ENCODE results near the gene ENPP1. TPM values are rescaled to one million over a fixed set of nuclear protein-coding genes. Genes with fewer than 3 reads are reported as not detected.

The ENPP1 gene
- total and polyA plus RNA-seq, 9 donors: 5.4 to 40.7 (median 21.7) TPM

DNA sequence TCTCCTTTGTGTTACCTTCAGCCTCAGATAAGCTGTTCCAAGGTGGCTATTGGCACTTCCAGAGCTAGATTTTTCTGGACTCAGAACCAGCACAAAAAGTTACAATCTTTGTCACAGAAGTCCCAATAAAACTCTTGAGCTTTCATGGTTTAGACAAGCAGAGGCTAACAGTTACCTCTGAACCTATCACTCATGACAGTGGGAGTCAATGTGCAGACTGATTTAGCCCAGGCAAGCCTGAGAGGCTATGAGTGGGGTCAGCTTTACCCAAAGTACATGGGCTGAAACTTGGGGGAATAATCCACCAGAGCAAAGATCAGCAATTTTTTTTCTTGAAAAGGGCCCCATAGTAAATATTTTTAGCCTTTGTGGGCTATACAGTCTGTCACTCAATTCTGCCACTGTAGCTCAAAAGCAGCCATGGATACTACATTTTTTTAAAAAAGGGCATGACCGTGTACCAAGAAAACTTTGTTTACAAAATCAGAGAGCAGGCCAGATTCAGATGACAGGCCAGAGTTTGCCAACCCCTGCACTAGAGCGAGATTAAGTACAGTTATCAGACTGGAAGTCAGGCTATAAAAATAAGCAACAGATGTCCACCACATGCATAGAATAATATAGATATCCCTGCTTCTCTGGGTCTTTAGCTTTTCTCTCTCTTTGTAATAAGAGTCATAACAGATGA, 123.4 kb downstream of the ENPP1 start:
- Histone ChIP-seq H3K4me1 (ENCODE audit: insufficient read depth) (no peaks in the 10 kb centered on the region), H3K4me3 (no peak overlapping the region), H3K27me3 (no peaks in the 10 kb centered on the region), H3K36me3 (no peaks in the 10 kb centered on the region), H3K9me3 (no peaks in the 10 kb centered on the region), H3K27ac (no peak overlapping the region)
- 54 to 58% (median 56%) methylated on average over 2 of the region's 2 CpGs for WGBS, 3 donors
- intact Hi-C loops (cut with DNase I): no loop called here
- TF ChIP-seq, protein P1, sequence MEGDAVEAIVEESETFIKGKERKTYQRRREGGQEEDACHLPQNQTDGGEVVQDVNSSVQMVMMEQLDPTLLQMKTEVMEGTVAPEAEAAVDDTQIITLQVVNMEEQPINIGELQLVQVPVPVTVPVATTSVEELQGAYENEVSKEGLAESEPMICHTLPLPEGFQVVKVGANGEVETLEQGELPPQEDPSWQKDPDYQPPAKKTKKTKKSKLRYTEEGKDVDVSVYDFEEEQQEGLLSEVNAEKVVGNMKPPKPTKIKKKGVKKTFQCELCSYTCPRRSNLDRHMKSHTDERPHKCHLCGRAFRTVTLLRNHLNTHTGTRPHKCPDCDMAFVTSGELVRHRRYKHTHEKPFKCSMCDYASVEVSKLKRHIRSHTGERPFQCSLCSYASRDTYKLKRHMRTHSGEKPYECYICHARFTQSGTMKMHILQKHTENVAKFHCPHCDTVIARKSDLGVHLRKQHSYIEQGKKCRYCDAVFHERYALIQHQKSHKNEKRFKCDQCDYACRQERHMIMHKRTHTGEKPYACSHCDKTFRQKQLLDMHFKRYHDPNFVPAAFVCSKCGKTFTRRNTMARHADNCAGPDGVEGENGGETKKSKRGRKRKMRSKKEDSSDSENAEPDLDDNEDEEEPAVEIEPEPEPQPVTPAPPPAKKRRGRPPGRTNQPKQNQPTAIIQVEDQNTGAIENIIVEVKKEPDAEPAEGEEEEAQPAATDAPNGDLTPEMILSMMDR (IDR thresholded peaks at IDR 0.05): no peak
- TF ChIP-seq EP300 (IDR thresholded peaks at IDR 0.05) (no peak), POLR2A (IDR thresholded peaks at IDR 0.05) (no peak)
- no peak for DNase-seq

DNA sequence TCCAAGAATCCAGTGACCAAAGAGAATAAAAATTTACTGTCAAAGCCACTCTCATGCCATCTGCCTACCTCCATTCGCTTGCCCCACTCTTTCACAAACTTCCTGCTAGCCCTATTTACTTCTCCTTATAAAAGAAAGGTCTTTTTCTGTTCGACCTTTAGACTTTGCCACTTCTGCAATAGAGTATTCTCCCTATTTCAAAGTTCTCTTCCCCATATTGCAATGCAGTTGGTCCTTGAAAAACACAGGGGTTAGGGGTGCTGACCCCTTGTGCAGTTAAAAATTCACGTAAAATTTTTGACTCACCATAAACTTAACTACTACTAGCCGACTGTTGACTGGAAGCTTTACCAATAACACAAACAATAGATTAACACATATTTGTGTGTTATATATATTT, 128.3 kb downstream of the ENPP1 start:
- no peaks in the 10 kb centered on the region for H3K9me3 ChIP-seq
- no peaks in the 10 kb centered on the region for H3K36me3 ChIP-seq
- TF ChIP-seq, protein P1 (IDR thresholded peaks at IDR 0.05): no peak
- no peak for TF ChIP-seq POLR2A (IDR thresholded peaks at IDR 0.05)
- no peak for TF ChIP-seq EP300 (IDR thresholded peaks at IDR 0.05)
- H3K27me3 ChIP-seq: no peaks in the 10 kb centered on the region
- no peak for DNase-seq
- peaks cover 4% of the 10 kb centered on the region for H3K4me1 ChIP-seq (ENCODE audit: insufficient read depth)
- no peak overlapping the region for H3K27ac ChIP-seq
- intact Hi-C loops (cut with DNase I): loop anchor here in 1 of 4 donors (5.0 kb wide), 1 partner anchor 499 kb away; no protein-coding TSS in a partner anchor
- 94% methylated on average over 4 of the region's 4 CpGs for WGBS, 3 donors
- no peak overlapping the region for H3K4me3 ChIP-seq

DNA sequence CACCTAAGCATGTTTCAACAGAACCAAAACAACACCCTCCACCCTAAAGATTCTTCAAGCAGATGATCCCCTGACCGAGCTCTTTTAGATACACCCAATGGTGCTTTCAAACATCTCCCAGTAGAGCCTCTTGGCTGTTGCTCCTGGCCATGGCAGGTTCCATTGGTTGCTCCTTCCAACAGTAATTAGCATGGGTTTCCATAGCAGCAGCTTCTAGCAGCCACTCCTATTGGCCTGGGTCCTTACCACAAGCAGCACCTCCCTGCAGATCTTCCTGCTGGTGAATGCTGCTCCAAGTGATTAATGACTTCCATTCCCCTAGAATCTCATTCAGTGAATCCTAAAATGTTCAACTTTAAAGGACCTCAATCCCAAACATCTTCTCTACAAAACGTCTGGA, 129.4 kb downstream of the ENPP1 start:
- H3K27ac ChIP-seq: no peak overlapping the region
- H3K4me1 ChIP-seq (ENCODE audit: insufficient read depth): peaks cover 4% of the 10 kb centered on the region
- WGBS, 3 donors: 54 to 69% (median 62%) methylated on average over 2 of the region's 2 CpGs
- no peak overlapping the region for H3K4me3 ChIP-seq
- H3K27me3 ChIP-seq: no peaks in the 10 kb centered on the region
- H3K9me3 ChIP-seq: no peaks in the 10 kb centered on the region
- TF ChIP-seq, protein P1 (IDR thresholded peaks at IDR 0.05): no peak
- no peak for TF ChIP-seq POLR2A (IDR thresholded peaks at IDR 0.05)
- TF ChIP-seq EP300 (IDR thresholded peaks at IDR 0.05): no peak
- no peak for DNase-seq
- H3K36me3 ChIP-seq: no peaks in the 10 kb centered on the region
- intact Hi-C loops (cut with DNase I): loop anchor here in 1 of 4 donors (5.0 kb wide), 1 partner anchor 500 kb away; no protein-coding TSS in a partner anchor

DNA sequence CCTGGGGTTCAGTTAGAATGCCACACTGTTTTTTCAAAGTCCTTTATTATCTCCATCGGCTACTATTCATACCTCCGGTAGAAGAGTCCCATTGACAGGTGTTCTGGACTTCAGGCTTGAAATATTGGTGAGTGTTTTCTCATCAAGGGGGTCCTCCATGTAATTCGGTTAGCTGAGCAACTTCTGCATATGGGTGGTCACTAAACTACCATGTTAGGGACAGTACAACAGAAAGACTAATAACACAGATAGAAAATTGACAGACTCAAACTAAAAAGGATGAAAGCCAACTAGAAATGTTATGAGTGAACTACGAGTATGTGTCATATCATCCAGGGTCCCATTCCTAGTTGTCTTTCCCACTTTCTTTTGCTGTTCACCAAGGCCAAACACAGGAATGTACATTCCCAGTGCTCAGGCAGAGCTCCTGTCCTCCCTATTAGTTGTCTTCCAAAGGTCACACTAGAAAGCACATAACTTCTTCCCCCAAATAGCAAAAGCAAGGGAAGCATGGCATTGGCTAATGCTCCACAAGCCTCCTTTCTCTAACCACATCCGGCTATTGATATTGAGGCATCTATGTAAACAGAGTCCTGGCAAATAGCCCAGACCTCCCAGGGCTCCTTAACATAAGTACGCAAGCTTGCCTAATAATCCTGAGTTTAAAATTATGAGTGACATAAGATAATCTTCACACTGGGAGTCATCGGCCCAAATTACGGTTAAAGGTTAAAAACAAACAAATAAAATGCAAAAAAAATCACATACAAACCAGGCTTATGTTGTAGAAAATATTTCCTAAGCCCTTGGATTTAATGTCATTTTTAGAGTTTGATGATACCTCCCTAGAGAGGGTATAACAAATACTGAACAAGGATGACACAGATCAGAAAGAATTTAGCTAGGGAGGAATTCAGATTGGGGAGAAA, 130.1 kb downstream of the ENPP1 start:
- DNase-seq: no peak
- no peaks in the 10 kb centered on the region for H3K36me3 ChIP-seq
- TF ChIP-seq EP300 (IDR thresholded peaks at IDR 0.05): no peak
- intact Hi-C loops (cut with DNase I): loop anchor here in 1 of 4 donors (5.0 kb wide), 1 partner anchor 501 kb away; no protein-coding TSS in a partner anchor
- 41 to 48% (median 41%) methylated on average over 8 of the region's 8 CpGs for WGBS, 3 donors
- no peaks in the 10 kb centered on the region for H3K9me3 ChIP-seq
- peaks cover 4% of the 10 kb centered on the region for H3K4me1 ChIP-seq (ENCODE audit: insufficient read depth)
- H3K27ac ChIP-seq: no peak overlapping the region
- H3K27me3 ChIP-seq: no peaks in the 10 kb centered on the region
- H3K4me3 ChIP-seq: no peak overlapping the region

Small RNA genes lying within 50 kb of the gene (microRNA-seq; reads per million reads assigned to microRNA genes)
- gene MIR548H5: 0 reads per million in 3 donors

Small RNA genes lying within 50 kb of the gene (small RNA-seq; reads per million reads assigned to genes)
- gene MIR548H5 (not detected), gene SELENOKP2 (not detected)

Other genes starting within 250 kb of the ENPP1 start
- gene ARG1, start 234.8 kb upstream of the ENPP1 start, total RNA-seq: under 1 TPM in 4 of 7 donors, not detected in 3; 0.20 to 0.69 (median 0.38) TPM
- under 1 TPM in 1 of 2 donors, not detected in 1; 0.08 TPM for gene ARG1, start 234.8 kb upstream of the ENPP1 start, polyA plus RNA-seq
- 10 to 100 TPM; 21.7 to 28.5 (median 27.7) TPM for gene MED23, start 179.8 kb upstream of the ENPP1 start, total RNA-seq
- gene MED23, start 179.8 kb upstream of the ENPP1 start, polyA plus RNA-seq: 10 to 100 TPM; 11.2 to 21.2 TPM
- gene ENPP3, start 170.7 kb upstream of the ENPP1 start, total RNA-seq: 1 to 10 TPM in 5 of 7 donors, under 1 TPM in 2; 0.68 to 1.7 (median 1.4) TPM
- gene ENPP3, start 170.7 kb upstream of the ENPP1 start, polyA plus RNA-seq: 1 to 10 TPM in 1 of 2 donors, under 1 TPM in 1; 0.41 to 3.9 TPM
- not detected for gene OR2A4, start 106.6 kb upstream of the ENPP1 start, total RNA-seq
- not detected for gene OR2A4, start 106.6 kb upstream of the ENPP1 start, polyA plus RNA-seq
- gene CTAGE9, start 97.0 kb upstream of the ENPP1 start, total RNA-seq: not detected
- gene CTAGE9, start 97.0 kb upstream of the ENPP1 start, polyA plus RNA-seq: not detected
- 10 to 100 TPM; 18.3 to 88.0 (median 52.8) TPM for gene CCN2, start 143.4 kb downstream of the ENPP1 start, total RNA-seq
- gene CCN2, start 143.4 kb downstream of the ENPP1 start, polyA plus RNA-seq: 100 to 1,000 TPM in 1 of 2 donors, 10 to 100 TPM in 1; 74.2 to 191 TPM

Measured in ovary (tissue), 9 donors.